H9 (cell line): ENCODE data around the gene ARID1B. TPM values are rescaled to one million over a fixed set of nuclear protein-coding genes. Genes with fewer than 3 reads are reported as not detected.

Experiments
- DNase-seq: peaks from one replicate; pipeline ENCODE4 v3.0.0-alpha.2; 2017
- H2AFZ ChIP-seq: one replicate; pipeline ENCODE4 v1.6.1; 2013; ENCODE audit warnings: mild to moderate bottlenecking, low read length, control low read depth, moderate library complexity
- H2AK5ac ChIP-seq: 2 replicates; pipeline ENCODE4 v1.6.1; 2013; ENCODE audit warnings: low read length, control low read depth, mixed read lengths; ENCODE audit not compliant: insufficient read length
- H2BK120ac ChIP-seq: one replicate; pipeline ENCODE4 v1.6.1; 2013; ENCODE audit warnings: low read depth, mild to moderate bottlenecking, low read length, control low read depth, inconsistent platforms; ENCODE audit not compliant: poor library complexity, severe bottlenecking
- H2BK12ac ChIP-seq: 2 replicates; pipeline ENCODE4 v1.6.1; 2013; ENCODE audit warnings: low read length, control low read depth, mixed read lengths, low read depth; ENCODE audit not compliant: insufficient read length
- H2BK15ac ChIP-seq: 2 replicates; pipeline ENCODE4 v1.6.1; 2013; ENCODE audit warnings: low read depth, low read length, control low read depth
- H2BK20ac ChIP-seq: one replicate; pipeline ENCODE4 v1.6.1; 2013; ENCODE audit warnings: low read depth, mild to moderate bottlenecking, low read length, control low read depth, inconsistent platforms; ENCODE audit not compliant: poor library complexity, severe bottlenecking
- H2BK5ac ChIP-seq: 2 replicates; pipeline ENCODE4 v1.6.1; 2013; ENCODE audit warnings: low read length, control low read depth, mixed read lengths; ENCODE audit not compliant: insufficient read length
- H3K14ac ChIP-seq: 2 replicates; pipeline ENCODE4 v1.6.1; 2013; ENCODE audit warnings: low read length, control low read depth; ENCODE audit not compliant: insufficient read depth
- H3K18ac ChIP-seq: 2 replicates; pipeline ENCODE4 v1.6.1; 2013; ENCODE audit warnings: low read depth, mild to moderate bottlenecking, mixed read lengths, low read length, control low read depth; ENCODE audit not compliant: insufficient read length
- H3K23ac ChIP-seq: 2 replicates; pipeline ENCODE4 v1.6.1; 2013; ENCODE audit warnings: low read length, control low read depth, mixed read lengths, low read depth; ENCODE audit not compliant: insufficient read length
- H3K23me2 ChIP-seq: 2 replicates; pipeline ENCODE4 v1.6.1; 2013; ENCODE audit warnings: low read depth, mild to moderate bottlenecking, mixed read lengths, low read length, control low read depth; ENCODE audit not compliant: insufficient read length, poor library complexity, severe bottlenecking
- H3K27ac ChIP-seq: 2 replicates; pipeline ENCODE4 v1.5.1; 2013; ENCODE audit warnings: low read length, control low read depth, mixed read lengths, low read depth; ENCODE audit not compliant: insufficient read length
- H3K27me3 ChIP-seq: 2 replicates; pipeline ENCODE4 v1.6.1; 2013; ENCODE audit warnings: low read length, control low read depth, inconsistent platforms; ENCODE audit not compliant: insufficient read depth
- H3K4ac ChIP-seq: 2 replicates; pipeline ENCODE4 v1.6.1; 2013; ENCODE audit warnings: low read depth, mild to moderate bottlenecking, control low read depth, inconsistent platforms, low read length, moderate library complexity
- H3K4me1 ChIP-seq: 2 replicates; pipeline ENCODE4 v1.6.1; 2013; ENCODE audit warnings: low read length, control low read depth, inconsistent platforms; ENCODE audit not compliant: insufficient read depth
- H3K4me2 ChIP-seq: 2 replicates; pipeline ENCODE4 v1.6.1; 2013; ENCODE audit warnings: low read length, control low read depth, mixed read lengths; ENCODE audit not compliant: insufficient read length, insufficient read depth
- H3K56ac ChIP-seq: 2 replicates; pipeline ENCODE4 v1.6.1; 2013; ENCODE audit warnings: low read depth, mild to moderate bottlenecking, mixed read lengths, low read length, control low read depth; ENCODE audit not compliant: insufficient read length
- H3K79me1 ChIP-seq: 2 replicates; pipeline ENCODE4 v1.6.1; 2013; ENCODE audit warnings: low read depth, mild to moderate bottlenecking, moderate library complexity, low read length, control low read depth, inconsistent platforms; ENCODE audit not compliant: insufficient read depth, poor library complexity, severe bottlenecking
- H3K79me2 ChIP-seq: 2 replicates; pipeline ENCODE4 v1.6.1; 2013; ENCODE audit warnings: low read length, control low read depth, inconsistent platforms; ENCODE audit not compliant: insufficient read depth
- H3K9ac ChIP-seq: 2 replicates; pipeline ENCODE4 v1.6.1; 2013; ENCODE audit warnings: low read length, control low read depth, mixed read lengths; ENCODE audit not compliant: insufficient read length; ENCODE audit errors: extremely low read depth
- H3K9me3 ChIP-seq: one replicate; pipeline ENCODE4 v1.6.1; 2013; ENCODE audit warnings: low read depth, low read length, inconsistent platforms; ENCODE audit not compliant: control insufficient read depth
- H3T11ph ChIP-seq: one replicate; pipeline ENCODE4 v1.6.1; 2013; ENCODE audit warnings: mild to moderate bottlenecking, low read length, control low read depth, inconsistent platforms
- H4K20me1 ChIP-seq: one replicate; pipeline ENCODE4 v1.6.1; 2013; ENCODE audit not compliant: control insufficient read depth, insufficient read length, insufficient read depth
- H4K5ac ChIP-seq: 2 replicates; pipeline ENCODE4 v1.6.1; 2013; ENCODE audit warnings: low read depth, mild to moderate bottlenecking, mixed read lengths, low read length, control low read depth; ENCODE audit not compliant: insufficient read length
- H4K8ac ChIP-seq: replicated peaks from 2 replicates; pipeline ENCODE4 v1.6.1; 2013; ENCODE audit warnings: low read length, control low read depth, mixed read lengths, low read depth; ENCODE audit not compliant: insufficient read length
- H4K91ac ChIP-seq: 2 replicates; pipeline ENCODE4 v1.6.1; 2013; ENCODE audit warnings: low read depth, mild to moderate bottlenecking, moderate library complexity, mixed read lengths, low read length, control low read depth; ENCODE audit not compliant: insufficient read length
- H3K27ac Mint-ChIP-seq, 3 experiments: 2 replicates in 2 of 3; 3 replicates in 1 of 3; pipeline ENCODE4 v1.8.0; 2020 to 2021; ENCODE audit warnings: mixed read lengths in 3 of 3, mild to moderate bottlenecking in 1 of 3, moderate library complexity in 1 of 3
- H3K27me3 Mint-ChIP-seq: 2 replicates; pipeline ENCODE4 v1.8.0; 2021; ENCODE audit warnings: low read depth, mild to moderate bottlenecking, moderate library complexity, mixed read lengths
- H3K36me3 Mint-ChIP-seq, 3 experiments: 2 replicates in 2 of 3; 3 replicates in 1 of 3; pipeline ENCODE4 v1.8.0; 2020 to 2021; ENCODE audit warnings: low read depth in 3 of 3, mixed read lengths in 3 of 3; ENCODE audit not compliant: insufficient read depth in 1 of 3
- H3K4me1 Mint-ChIP-seq, 2 experiments: 2 replicates each; pipeline ENCODE4 v1.8.0; 2020; ENCODE audit warnings: mixed read lengths in 2 of 2
- H3K4me3 Mint-ChIP-seq, 2 experiments: 2 replicates in 1 of 2; 3 replicates in 1 of 2; pipeline ENCODE4 v1.8.0; 2020 to 2021; ENCODE audit warnings: mild to moderate bottlenecking in 2 of 2, mixed read lengths in 2 of 2, moderate library complexity in 1 of 2
- H3K9me3 Mint-ChIP-seq, 2 experiments: 2 replicates in 1 of 2; 3 replicates in 1 of 2; pipeline ENCODE4 v1.8.0; 2020; ENCODE audit warnings: mild to moderate bottlenecking in 2 of 2, mixed read lengths in 2 of 2, moderate library complexity in 1 of 2
- WGBS: extraction: QIAGEN DNeasy Blood & Tissue Kit; methylation state at CpG from one replicate; pipeline ENCODE4 v1.1.7; 2013; ENCODE audit warnings: missing lambda C conversion rate, low lambda C conversion rate, mixed read lengths; ENCODE audit not compliant: insufficient read length; ENCODE audit errors: extremely low coverage; 5-methylcytosine and 5-hydroxymethylcytosine counted together
- total RNA-seq: library from RNA; stranded (reverse); gene quantifications from 2 replicates; pipeline ENCODE4 v1.2.1, GENCODE V29; 2021
- TF ChIP-seq, protein P1 (sequence below): fragments of 200-600 bp; sonication (generic); conservative IDR thresholded peaks from 3 replicates; pipeline ENCODE4 v1.8.0; 2021; ENCODE audit warnings: antibody characterized with exemption, mild to moderate bottlenecking

Gene ARID1B
- total RNA-seq, 1 experiment from 2014 or later, result 88.2 TPM

DNA sequence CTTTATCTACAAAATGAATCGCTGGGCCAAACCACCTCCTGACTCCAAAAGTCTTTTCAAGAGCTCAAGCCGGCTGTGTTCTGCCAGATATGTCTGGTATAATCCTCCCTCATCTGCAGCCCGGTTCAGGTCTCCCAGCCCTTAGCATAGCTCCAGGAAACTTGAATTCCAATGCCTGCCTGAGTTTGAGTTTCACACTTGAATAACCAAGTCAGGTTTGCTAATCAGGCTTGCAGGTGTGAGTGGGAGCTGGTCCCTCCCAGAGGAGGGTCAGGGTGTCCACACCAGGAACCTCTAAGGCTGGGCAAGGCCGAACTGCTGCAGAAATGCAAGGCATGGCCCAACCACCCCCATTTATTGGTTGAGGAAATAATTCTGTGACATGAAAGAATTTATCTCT, 449.6 kb downstream of the ARID1B start:
- Histone ChIP-seq H2BK120ac (no peak overlapping the region), H2BK20ac (no peak overlapping the region), H4K5ac (no peak overlapping the region), H3K27ac (no peak overlapping the region), H2BK12ac (no peak overlapping the region), H3K9me3 (no peaks in the 10 kb centered on the region), H3K79me2 (no peaks in the 10 kb centered on the region), H3T11ph (no peak overlapping the region), H3K9ac (no peak overlapping the region), H3K4ac (no peak overlapping the region), H2BK15ac (no peak overlapping the region), H4K8ac (no peak overlapping the region), H3K14ac (no peak overlapping the region), H4K20me1 (no peaks in the 10 kb centered on the region), H2AFZ (no peak overlapping the region), H3K23ac (no peak overlapping the region), H3K56ac (no peak overlapping the region), H3K23me2 (no peaks in the 10 kb centered on the region), H4K91ac (no peak overlapping the region), H3K27me3 (no peaks in the 10 kb centered on the region), H3K4me1 (no peaks in the 10 kb centered on the region; the same call in 1 of the 2 replicates), H3K18ac (no peak overlapping the region), H2BK5ac (no peak overlapping the region), H2AK5ac (no peak overlapping the region), H3K79me1 (no peaks in the 10 kb centered on the region), H3K4me2 (no peak overlapping the region)
- peaks cover 17 to 29% of the 10 kb centered on the region in 2 experiments for H3K4me1 Mint-ChIP-seq
- no peaks in the 10 kb centered on the region; a peak in 3 of 5 replicates for H3K9me3 Mint-ChIP-seq
- H3K27ac Mint-ChIP-seq, result peak overlapping the region in 2 of 3 experiments; percentile 55 to 71; a peak in 4 of 7 replicates
- TF ChIP-seq, protein P1, sequence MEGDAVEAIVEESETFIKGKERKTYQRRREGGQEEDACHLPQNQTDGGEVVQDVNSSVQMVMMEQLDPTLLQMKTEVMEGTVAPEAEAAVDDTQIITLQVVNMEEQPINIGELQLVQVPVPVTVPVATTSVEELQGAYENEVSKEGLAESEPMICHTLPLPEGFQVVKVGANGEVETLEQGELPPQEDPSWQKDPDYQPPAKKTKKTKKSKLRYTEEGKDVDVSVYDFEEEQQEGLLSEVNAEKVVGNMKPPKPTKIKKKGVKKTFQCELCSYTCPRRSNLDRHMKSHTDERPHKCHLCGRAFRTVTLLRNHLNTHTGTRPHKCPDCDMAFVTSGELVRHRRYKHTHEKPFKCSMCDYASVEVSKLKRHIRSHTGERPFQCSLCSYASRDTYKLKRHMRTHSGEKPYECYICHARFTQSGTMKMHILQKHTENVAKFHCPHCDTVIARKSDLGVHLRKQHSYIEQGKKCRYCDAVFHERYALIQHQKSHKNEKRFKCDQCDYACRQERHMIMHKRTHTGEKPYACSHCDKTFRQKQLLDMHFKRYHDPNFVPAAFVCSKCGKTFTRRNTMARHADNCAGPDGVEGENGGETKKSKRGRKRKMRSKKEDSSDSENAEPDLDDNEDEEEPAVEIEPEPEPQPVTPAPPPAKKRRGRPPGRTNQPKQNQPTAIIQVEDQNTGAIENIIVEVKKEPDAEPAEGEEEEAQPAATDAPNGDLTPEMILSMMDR, result no peak
- DNase-seq, result no peak
- WGBS, result no CpG with 5 or more reads among the region's 4 CpGs
- H3K36me3 Mint-ChIP-seq, result no peaks in the 10 kb centered on the region; a peak in 1 of 7 replicates
- no peak overlapping the region for H3K4me3 Mint-ChIP-seq
- H3K27me3 Mint-ChIP-seq, result peaks cover 10% of the 10 kb centered on the region
